Caco-2 (cell line): ENCODE measurements around the gene SEC62. TPM values are rescaled to one million over a fixed set of nuclear protein-coding genes. Genes with fewer than 3 reads are reported as not detected.

Source experiments
- BruUV-seq: library from RNA; stranded (reverse); fragments of 400-500 nt; replicated peaks from 2 replicates; lab custom pipeline; 2021; lab: Mats Ljungman, UMichigan
- CTCF ChIA-PET: fragments of 300-600 bp; sonication (Branson Sonifier 250); formaldehyde crosslinking; loops from one replicate; lab custom pipeline; 2022; ENCODE audit warnings: antibody characterized with exemption; lab: Charles Lee
- POLR2A ChIA-PET: fragments of 300-600 bp; sonication (Branson Sonifier 250); formaldehyde crosslinking; loops from one replicate; lab custom pipeline; 2022; ENCODE audit warnings: antibody characterized with exemption; lab: Charles Lee
- DNase-seq, 2 experiments: peaks; one replicate each; pipeline versions ENCODE4 v3.0.0 to v3.0.0-alpha.2; 2020 to 2022
- H3K27me3 ChIP-seq: replicated peaks from 2 replicates; pipeline ENCODE4 v1.6.0; 2011; ENCODE audit warnings: low read length; ENCODE audit not compliant: control insufficient read depth, insufficient read depth
- H3K36me3 ChIP-seq: 2 replicates; pipeline ENCODE4 v1.5.1; 2011; ENCODE audit warnings: low read length; ENCODE audit not compliant: control insufficient read depth, insufficient read depth
- H3K4me1 ChIP-seq: fragments of 250-450 bp; sonication (Bioruptor Pico); 2 replicates; pipeline ENCODE4 v1.5.1; 2020; ENCODE audit warnings: mild to moderate bottlenecking
- H3K4me3 ChIP-seq: 2 replicates; pipeline ENCODE4 v1.5.1; 2011; ENCODE audit warnings: low read depth, mild to moderate bottlenecking, control low read depth, low read length
- H3K9me3 ChIP-seq: fragments of 250-450 bp; sonication (Bioruptor Pico); 2 replicates; pipeline ENCODE4 v1.5.1; 2020; ENCODE audit warnings: mild to moderate bottlenecking, moderate library complexity
- H3K27ac Mint-ChIP-seq: one replicate; pipeline ENCODE4 v1.8.0; 2022; ENCODE audit warnings: mixed read lengths; ENCODE audit not compliant: unreplicated experiment
- H3K27me3 Mint-ChIP-seq: one replicate; pipeline ENCODE4 v1.8.0; 2022; ENCODE audit warnings: mixed read lengths; ENCODE audit not compliant: insufficient read depth, unreplicated experiment
- H3K36me3 Mint-ChIP-seq: one replicate; pipeline ENCODE4 v1.8.0; 2022; ENCODE audit warnings: mild to moderate bottlenecking, mixed read lengths; ENCODE audit not compliant: insufficient read depth, unreplicated experiment
- H3K4me1 Mint-ChIP-seq: one replicate; pipeline ENCODE4 v1.8.0; 2022; ENCODE audit warnings: low read depth, mixed read lengths; ENCODE audit not compliant: unreplicated experiment
- H3K4me3 Mint-ChIP-seq: one replicate; pipeline ENCODE4 v1.8.0; 2022; ENCODE audit warnings: mild to moderate bottlenecking, moderate library complexity, mixed read lengths; ENCODE audit not compliant: unreplicated experiment
- H3K9me3 Mint-ChIP-seq: one replicate; pipeline ENCODE4 v1.8.0; 2022; ENCODE audit warnings: mixed read lengths; ENCODE audit not compliant: unreplicated experiment
- CTCF ChIP-seq, 2 experiments: fragments of 200-600 bp in 1 of 2; IDR thresholded peaks; 1 replicate in 1 of 2; 2 replicates in 1 of 2; pipeline versions ENCODE4 v1.5.1 to v1.8.0; 2011 to 2022; ENCODE audit warnings: antibody characterized with exemption in 1 of 2, control low read depth in 1 of 2, inconsistent platforms in 1 of 2, low read depth in 1 of 2, low read length in 1 of 2, mild to moderate bottlenecking in 1 of 2, moderate library complexity in 1 of 2; ENCODE audit not compliant: insufficient read depth in 1 of 2, severe bottlenecking in 1 of 2, unreplicated experiment in 1 of 2
- intact Hi-C: fragments of 100-400 bp; cut with micrococcal nuclease; formaldehyde crosslinking; loops from one replicate; pipeline ENCODE4 v1.10.0; 2022; ENCODE audit not compliant: unreplicated experiment
- total RNA-seq: library from RNA; stranded (reverse); gene quantifications from 2 replicates; pipeline ENCODE4 v1.2.3, GENCODE V29; 2022

SEC62 gene
- total RNA-seq, 1 experiment from 2014 or later = 74.7 TPM

DNA sequence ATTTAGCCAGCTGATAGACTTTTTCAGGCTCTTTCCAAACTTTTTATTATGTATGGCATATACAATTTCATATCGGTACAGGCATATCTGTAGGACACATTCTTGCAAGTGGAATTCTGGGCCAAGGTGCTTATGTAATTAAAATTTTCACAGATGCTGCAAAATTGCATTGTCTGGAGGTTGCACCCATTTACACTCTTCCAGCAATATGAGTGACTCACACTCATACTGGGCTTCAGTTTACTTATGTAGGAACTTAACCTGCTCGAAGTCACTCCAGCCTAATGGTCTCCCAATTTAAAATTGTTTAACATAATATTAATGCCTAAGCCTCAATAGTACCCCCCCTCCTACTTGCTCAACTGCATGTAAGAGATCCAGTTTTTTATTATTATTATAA lies 11.2 kb upstream of the SEC62 start:
- TF ChIP-seq CTCF (IDR thresholded peaks at IDR 0.05; ENCODE audit: insufficient read depth in 1 of 2, low read depth in 1 of 2, low read length in 1 of 2, severe bottlenecking in 1 of 2, unreplicated experiment in 1 of 2) = no peak
- no peaks in the 10 kb centered on the region for H3K4me1 ChIP-seq
- Mint-ChIP-seq H3K9me3 (no peaks in the 10 kb centered on the region), H3K4me1 (no peaks in the 10 kb centered on the region), H3K4me3 (no peak overlapping the region), H3K36me3 (no peaks in the 10 kb centered on the region), H3K27ac (no peak overlapping the region), H3K27me3 (peaks cover 2% of the 10 kb centered on the region)
- H3K27me3 ChIP-seq = no peaks in the 10 kb centered on the region; the same call in none of the 2 replicates
- DNase-seq = no peak
- intact Hi-C loops = no loop called here
- POLR2A ChIA-PET = no interaction called here
- no peaks in the 10 kb centered on the region for H3K36me3 ChIP-seq
- BruUV-seq = no TSS peak
- no peak overlapping the region for H3K4me3 ChIP-seq
- H3K9me3 ChIP-seq = no peaks in the 10 kb centered on the region
- CTCF ChIA-PET = no interaction called here

DNA sequence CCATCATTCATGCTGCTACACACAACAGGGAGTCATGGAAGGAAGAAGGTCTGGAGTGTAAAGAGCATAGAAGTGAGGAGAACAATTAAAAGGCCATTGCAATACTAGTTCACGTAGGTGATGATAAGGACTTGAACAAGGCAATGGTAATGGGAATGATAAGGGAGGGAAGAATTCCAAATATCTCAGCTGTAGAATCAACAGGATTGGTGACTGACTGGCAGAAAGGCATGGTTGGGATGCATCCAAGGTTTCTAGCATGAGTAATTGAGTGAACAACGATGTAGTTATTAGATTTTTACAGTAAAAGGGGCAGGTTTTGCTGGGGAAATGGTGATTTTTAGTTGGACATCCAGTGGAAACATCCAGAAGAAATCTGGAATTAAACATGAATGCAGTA lies 2.4 kb upstream of the SEC62 start:
- intact Hi-C loops = no loop called here
- peaks cover 3% of the 10 kb centered on the region for H3K9me3 ChIP-seq
- Mint-ChIP-seq H3K9me3 (no peaks in the 10 kb centered on the region), H3K36me3 (peaks cover 10% of the 10 kb centered on the region), H3K27ac (no peak overlapping the region), H3K27me3 (peaks cover 20% of the 10 kb centered on the region), H3K4me3 (no peak overlapping the region), H3K4me1 (peaks cover 14% of the 10 kb centered on the region)
- ChIA-PET CTCF (no interaction called here), POLR2A (no interaction called here)
- no peak overlapping the region for H3K4me3 ChIP-seq
- no peaks in the 10 kb centered on the region for H3K36me3 ChIP-seq
- no peak for TF ChIP-seq CTCF (IDR thresholded peaks at IDR 0.05; ENCODE audit: insufficient read depth in 1 of 2, low read depth in 1 of 2, low read length in 1 of 2, severe bottlenecking in 1 of 2, unreplicated experiment in 1 of 2)
- H3K27me3 ChIP-seq = no peaks in the 10 kb centered on the region; the same call in 1 of the 2 replicates
- peaks cover 7% of the 10 kb centered on the region for H3K4me1 ChIP-seq
- no peak for DNase-seq
- no TSS peak for BruUV-seq

- H3K4me3 ChIP-seq = peak overlapping the region; percentile 48
- Mint-ChIP-seq H3K36me3 (peaks cover 10% of the 10 kb centered on the region), H3K4me3 (peak overlapping the region; percentile 97), H3K27me3 (peaks cover 18% of the 10 kb centered on the region), H3K9me3 (no peaks in the 10 kb centered on the region), H3K4me1 (peaks cover 14% of the 10 kb centered on the region), H3K27ac (peak overlapping the region; percentile 99)
- ChIA-PET CTCF (interaction anchor here (0.6 kb wide), 2 partner anchors 113 to 391 kb away, joined by 3 read pairs; no protein-coding TSS in a partner anchor), POLR2A (no interaction called here)
- BruUV-seq = TSS peak; percentile 78
- peaks cover 7% of the 10 kb centered on the region for H3K4me1 ChIP-seq
- intact Hi-C loops = loop anchor here (1.0 to 2.0 kb wide), 4 partner anchors 35 to 193 kb away; partner anchors contain the start of gene MYNN
- no peak for TF ChIP-seq CTCF (IDR thresholded peaks at IDR 0.05; ENCODE audit: insufficient read depth in 1 of 2, low read depth in 1 of 2, low read length in 1 of 2, severe bottlenecking in 1 of 2, unreplicated experiment in 1 of 2)
- peaks cover under 1% of the 10 kb centered on the region; the same call in 1 of the 2 replicates for H3K9me3 ChIP-seq
- DNase-seq = no peak
- no peaks in the 10 kb centered on the region for H3K27me3 ChIP-seq
- no peaks in the 10 kb centered on the region; the same call in 1 of the 2 replicates for H3K36me3 ChIP-seq
Measured at GRCh38 chr3:169965562-169966427, 812 bp upstream of the SEC62 start.
